ENCODE data around the gene ARNT2.

DNA sequence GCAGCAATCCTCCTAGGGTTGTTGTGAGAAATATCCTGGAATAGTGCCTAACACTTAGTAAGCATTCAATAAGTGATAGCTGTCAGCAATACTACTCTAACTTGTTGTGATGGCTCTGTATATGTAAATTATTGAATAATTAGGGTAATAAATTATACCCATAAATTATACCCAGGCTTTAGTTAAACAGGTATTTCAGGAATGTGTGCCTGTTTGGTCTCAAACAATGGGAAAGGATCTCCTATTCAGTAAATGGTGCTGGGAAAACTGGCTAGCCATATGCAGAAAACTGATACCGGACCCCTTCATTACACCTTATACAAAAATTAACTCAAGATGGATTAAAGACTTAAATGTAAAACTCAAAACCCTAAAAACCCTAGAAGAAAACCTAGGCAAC is 14.8 kb upstream of the ARNT2 start:
- TF ChIP-seq POLR2A (IDR thresholded peaks at IDR 0.05), result no peak
- TF ChIP-seq, protein P1, sequence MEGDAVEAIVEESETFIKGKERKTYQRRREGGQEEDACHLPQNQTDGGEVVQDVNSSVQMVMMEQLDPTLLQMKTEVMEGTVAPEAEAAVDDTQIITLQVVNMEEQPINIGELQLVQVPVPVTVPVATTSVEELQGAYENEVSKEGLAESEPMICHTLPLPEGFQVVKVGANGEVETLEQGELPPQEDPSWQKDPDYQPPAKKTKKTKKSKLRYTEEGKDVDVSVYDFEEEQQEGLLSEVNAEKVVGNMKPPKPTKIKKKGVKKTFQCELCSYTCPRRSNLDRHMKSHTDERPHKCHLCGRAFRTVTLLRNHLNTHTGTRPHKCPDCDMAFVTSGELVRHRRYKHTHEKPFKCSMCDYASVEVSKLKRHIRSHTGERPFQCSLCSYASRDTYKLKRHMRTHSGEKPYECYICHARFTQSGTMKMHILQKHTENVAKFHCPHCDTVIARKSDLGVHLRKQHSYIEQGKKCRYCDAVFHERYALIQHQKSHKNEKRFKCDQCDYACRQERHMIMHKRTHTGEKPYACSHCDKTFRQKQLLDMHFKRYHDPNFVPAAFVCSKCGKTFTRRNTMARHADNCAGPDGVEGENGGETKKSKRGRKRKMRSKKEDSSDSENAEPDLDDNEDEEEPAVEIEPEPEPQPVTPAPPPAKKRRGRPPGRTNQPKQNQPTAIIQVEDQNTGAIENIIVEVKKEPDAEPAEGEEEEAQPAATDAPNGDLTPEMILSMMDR (IDR thresholded peaks at IDR 0.05), result no peak
